Left lung (tissue), 10 donors: ENCODE data around the gene HEPACAM2. TPM values are rescaled to one million over a fixed set of nuclear protein-coding genes. Genes with fewer than 3 reads are reported as not detected.

Source experiments
- ATAC-seq: fragments of 200-7000 bp; cut with Tn5 transposase; one replicate; pipeline ENCODE4 v1.9.1; 2020; ENCODE audit warnings: moderate library complexity
- DNase-seq, 4 donors: peaks; one replicate each; pipeline ENCODE4 v3.0.0-alpha.2; 2013 to 2020
- H3K27ac ChIP-seq, 2 donors: fragments of 200-600 bp; sonication (generic) in 1 of 2; one replicate each; pipeline versions ENCODE4 v1.5.0 to v1.8.0; 2020 to 2021
- H3K27me3 ChIP-seq, 2 donors: fragments of 200-600 bp; sonication (generic) in 1 of 2; one replicate each; pipeline versions ENCODE4 v1.5.0 to v1.8.0; 2020 to 2021
- H3K36me3 ChIP-seq, 2 donors: fragments of 200-600 bp; sonication (generic) in 1 of 2; one replicate each; pipeline versions ENCODE4 v1.5.0 to v1.8.0; 2020 to 2021
- H3K4me1 ChIP-seq, 2 donors: fragments of 200-600 bp; one replicate each; pipeline ENCODE4 v1.8.0; 2021
- H3K4me3 ChIP-seq, 2 donors: fragments of 200-600 bp; sonication (generic) in 1 of 2; one replicate each; pipeline versions ENCODE4 v1.5.0 to v1.8.0; 2020 to 2021; ENCODE audit warnings: mild to moderate bottlenecking in 1 of 2
- H3K9me3 ChIP-seq, 2 donors: fragments of 200-600 bp; sonication (generic) in 1 of 2; one replicate each; pipeline versions ENCODE4 v1.5.0 to v1.8.0; 2020 to 2021
- CTCF ChIP-seq, 2 donors: fragments of 200-600 bp; sonication (generic) in 1 of 2; IDR thresholded peaks; one replicate each; pipeline versions ENCODE4 v1.5.0 to v1.8.0; 2021; ENCODE audit warnings: antibody characterized with exemption in 2 of 2
- intact Hi-C, 2 donors: fragments of 100-400 bp; cut with DNase I; formaldehyde crosslinking; loops; one replicate each; pipeline versions ENCODE4 v1.11.2 to v1.14.2; 2022
- polyA plus RNA-seq, 6 donors: library from polyadenylated mRNA; unstranded; fragments of 120-200 nt; gene quantifications; one replicate each; pipeline ENCODE4 v1.2.1, GENCODE V29; 2013; ENCODE audit not compliant: insufficient read length in 6 of 6
- total RNA-seq, 2 donors: library from RNA; stranded (reverse); fragmentation: NEBNext Ultra II Directional; extraction: Animal tissue kit (Norgen Biotek cat#: 25700); gene quantifications; one replicate each; pipeline ENCODE4 v1.2.1, GENCODE V29; 2021
- donor health status: DM: no; HTN: yes; CAD: no.
- donor health status: DM: no; HTN: no; CAD: no.

The HEPACAM2 gene
- total and polyA plus RNA-seq, 8 donors = 1.0 to 4.6 (median 2.4) TPM; not detected in 2

- no peak for TF ChIP-seq CTCF (IDR thresholded peaks at IDR 0.05)
- DNase-seq = no peak
- intact Hi-C loops = no loop called here
These were observed 21.2 kb downstream of the HEPACAM2 start for GRCh38 chr7:93205046-93205445.

GRCh38 chr7:93203496-93203895 is 22.8 kb downstream of the HEPACAM2 start:
- TF ChIP-seq CTCF (IDR thresholded peaks at IDR 0.05) = no peak
- ATAC-seq (peak; percentile 25), DNase-seq (no peak)
- Histone ChIP-seq H3K27ac (no peak overlapping the region), H3K4me3 (no peak overlapping the region), H3K27me3 (no peaks in the 10 kb centered on the region), H3K36me3 (no peaks in the 10 kb centered on the region), H3K4me1 (no peaks in the 10 kb centered on the region), H3K9me3 (no peaks in the 10 kb centered on the region)
- intact Hi-C loops = no loop called here

More at GRCh38 chr7:93205046-93205445, 21.2 kb downstream of the HEPACAM2 start:
- Histone ChIP-seq H3K36me3 (no peaks in the 10 kb centered on the region), H3K4me3 (no peak overlapping the region), H3K9me3 (no peaks in the 10 kb centered on the region), H3K4me1 (no peaks in the 10 kb centered on the region), H3K27me3 (no peaks in the 10 kb centered on the region), H3K27ac (no peak overlapping the region)
- no peak for ATAC-seq

GRCh38 chr7:93202594-93203250 is 23.5 kb downstream of the HEPACAM2 start:
- DNase-seq (no peak), ATAC-seq (no peak)
- H3K4me1 ChIP-seq = no peaks in the 10 kb centered on the region
- no peaks in the 10 kb centered on the region for H3K36me3 ChIP-seq
- no peaks in the 10 kb centered on the region for H3K9me3 ChIP-seq
- TF ChIP-seq CTCF (IDR thresholded peaks at IDR 0.05) = no peak
- H3K27ac ChIP-seq = no peak overlapping the region
- intact Hi-C loops = no loop called here
- H3K27me3 ChIP-seq = no peaks in the 10 kb centered on the region
- H3K4me3 ChIP-seq = no peak overlapping the region

GRCh38 chr7:93198472-93198871 is 27.8 kb downstream of the HEPACAM2 start:
- H3K27me3 ChIP-seq = no peaks in the 10 kb centered on the region
- no peaks in the 10 kb centered on the region for H3K36me3 ChIP-seq
- no peak overlapping the region for H3K4me3 ChIP-seq
- no peaks in the 10 kb centered on the region for H3K9me3 ChIP-seq
- ATAC-seq = no peak
- TF ChIP-seq CTCF (IDR thresholded peaks at IDR 0.05) = no peak
- no peak for DNase-seq
- H3K27ac ChIP-seq = no peak overlapping the region
- H3K4me1 ChIP-seq = no peaks in the 10 kb centered on the region
- intact Hi-C loops = no loop called here

DNA sequence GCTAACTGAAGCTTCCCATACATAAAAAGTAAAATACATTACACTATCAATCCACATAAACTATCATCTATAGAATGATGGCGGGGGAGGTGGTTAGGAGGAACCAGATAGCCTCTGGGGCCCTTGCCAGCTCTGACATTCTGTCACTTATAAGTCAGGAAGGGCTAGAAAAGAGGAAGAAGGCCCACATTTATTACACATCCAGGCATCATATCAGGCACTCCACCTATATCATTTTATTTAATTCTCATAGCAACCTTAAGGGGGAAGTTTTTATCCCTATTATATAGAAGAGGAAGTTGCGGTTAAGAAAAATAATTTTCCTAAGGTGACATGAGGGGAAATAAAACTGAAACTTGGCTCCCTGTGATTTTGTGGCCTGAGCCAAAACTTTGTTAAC is 29.9 kb downstream of the HEPACAM2 start:
- H3K9me3 ChIP-seq = no peaks in the 10 kb centered on the region
- H3K4me3 ChIP-seq = no peak overlapping the region
- no peak overlapping the region for H3K27ac ChIP-seq
- no peak for DNase-seq
- H3K4me1 ChIP-seq = no peaks in the 10 kb centered on the region
- intact Hi-C loops = no loop called here
- H3K36me3 ChIP-seq = no peaks in the 10 kb centered on the region
- no peaks in the 10 kb centered on the region for H3K27me3 ChIP-seq
- ATAC-seq = no peak
- no peak for TF ChIP-seq CTCF (IDR thresholded peaks at IDR 0.05)
